Stimulated activated CD8-positive, alpha-beta memory T cell treated with anti-CD3 and anti-CD28 coated beads, Interleukin-12 subunit alpha, Interleukin-12 subunit beta, amount 100 ng/mL, for 4 hours (primary cell): ENCODE measurements around the gene AP5B1.
"Not testable (repeated sequence)": the region's sequence is repeated elsewhere in the genome, so short reads cannot be mapped to it uniquely, and the experiment has no call there.

Source experiments
- DNase-seq: peaks from one replicate; pipeline ENCODE4 v3.0.0-alpha.2; 2020; ENCODE audit warnings: low read depth

Gene AP5B1

GRCh38 chr11:65786008-65786785 lies 5.4 kb upstream of the AP5B1 start:
- DNase-seq = no peak

- DNase-seq = no peak
These were observed 4.7 kb upstream of the AP5B1 start for GRCh38 chr11:65785319-65786007.

GRCh38 chr11:65782816-65783228 lies 2.0 kb upstream of the AP5B1 start:
- no peak for DNase-seq

DNA sequence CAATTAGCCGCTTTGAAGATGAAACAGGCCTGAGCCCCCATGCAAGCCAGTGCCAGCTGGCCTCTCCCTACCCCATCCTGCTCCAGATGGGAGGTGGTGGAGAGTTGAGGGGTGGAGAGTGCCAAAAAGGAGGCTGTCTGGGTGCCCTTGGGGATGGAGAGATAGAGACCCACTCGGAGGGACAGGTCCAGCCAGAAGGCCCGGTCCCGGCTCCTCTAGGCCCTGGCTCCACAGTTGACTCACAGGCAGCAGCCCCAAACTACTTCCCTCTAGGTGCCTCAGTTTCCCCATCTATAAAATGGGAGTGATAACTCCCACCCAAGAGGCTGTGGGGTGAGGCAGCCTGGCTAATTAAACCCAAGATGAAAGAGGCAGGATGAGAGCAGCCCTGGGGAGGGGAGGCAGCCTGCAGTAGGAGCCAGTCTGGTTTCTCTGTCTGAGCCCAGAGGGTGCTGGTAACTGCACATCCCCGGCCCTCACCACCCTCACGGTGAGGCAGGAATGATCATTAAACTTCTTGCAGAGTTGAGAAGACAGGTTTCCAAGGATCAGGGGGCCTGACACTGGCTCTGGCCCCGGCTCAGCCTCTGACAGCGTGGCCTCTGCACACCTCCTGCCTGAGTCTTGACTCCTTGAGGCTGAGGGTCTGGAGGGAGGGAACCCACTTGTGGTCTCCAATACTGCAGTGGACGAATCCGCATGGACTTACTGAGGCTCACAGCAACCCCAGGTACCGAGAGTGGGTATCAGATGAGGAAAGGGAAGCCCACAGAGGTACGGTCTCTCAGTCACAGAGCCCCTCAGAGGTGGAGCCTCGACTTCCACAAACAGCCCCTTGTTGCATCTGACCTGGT lies 1.4 kb upstream of the AP5B1 start:
- no peak for DNase-seq

- DNase-seq = no peak
These were observed 581 bp upstream of the AP5B1 start for GRCh38 chr11:65781152-65781961.

GRCh38 chr11:65779919-65780769 lies 632 bp downstream of the AP5B1 start:
- peak; percentile 62 for DNase-seq

GRCh38 chr11:65779669-65779918 lies 1.2 kb downstream of the AP5B1 start:
- DNase-seq = no peak

GRCh38 chr11:65778901-65779668 lies 1.7 kb downstream of the AP5B1 start:
- no peak for DNase-seq

GRCh38 chr11:65778431-65778900 lies 2.3 kb downstream of the AP5B1 start:
- no peak for DNase-seq

- no peak for DNase-seq
These were observed 2.9 kb downstream of the AP5B1 start for GRCh38 chr11:65777821-65778361.

GRCh38 chr11:65777241-65777640 lies 3.5 kb downstream of the AP5B1 start:
- DNase-seq = no peak

DNA sequence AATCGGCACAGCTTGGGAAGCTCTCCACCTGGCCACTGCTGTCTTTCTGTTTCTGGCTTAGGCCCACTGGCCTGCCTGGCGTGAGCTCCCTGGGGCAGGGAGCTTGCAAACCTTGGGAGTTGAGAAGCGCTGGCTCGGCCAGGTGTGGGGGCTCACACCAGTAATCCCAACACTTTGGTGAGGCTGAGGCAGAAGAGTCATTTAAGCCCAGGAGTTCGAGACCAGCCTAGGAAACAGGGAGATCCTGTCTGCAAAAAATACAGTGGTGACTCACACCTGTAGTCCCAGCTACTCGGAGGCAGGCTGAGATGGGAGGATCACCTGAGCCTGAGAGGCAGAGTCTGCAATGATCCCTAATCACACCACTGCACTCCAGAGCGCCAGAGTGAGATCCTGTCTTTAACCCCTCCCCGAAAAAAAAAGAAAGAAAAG lies 4.0 kb downstream of the AP5B1 start:
- no peak for DNase-seq

DNA sequence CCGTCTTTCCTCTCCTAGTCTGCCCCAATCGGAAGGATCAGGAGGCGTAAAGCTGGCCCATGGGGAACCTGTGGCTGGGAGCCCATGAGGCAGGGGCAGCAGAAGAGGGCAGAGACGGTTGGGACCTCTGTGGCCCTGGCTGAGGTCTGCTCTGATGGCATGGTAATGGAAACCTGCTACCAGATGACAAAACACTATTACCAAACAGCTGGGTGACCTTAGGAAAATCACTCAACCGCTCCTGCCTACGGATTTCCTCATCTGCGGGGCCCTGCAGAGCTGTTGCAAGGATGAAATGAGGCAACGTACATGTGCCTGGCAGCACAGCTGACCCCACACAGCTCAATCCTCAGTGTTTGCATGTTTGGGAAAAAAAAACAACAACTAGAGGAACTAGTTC lies 4.6 kb downstream of the AP5B1 start:
- DNase-seq = no peak

DNA sequence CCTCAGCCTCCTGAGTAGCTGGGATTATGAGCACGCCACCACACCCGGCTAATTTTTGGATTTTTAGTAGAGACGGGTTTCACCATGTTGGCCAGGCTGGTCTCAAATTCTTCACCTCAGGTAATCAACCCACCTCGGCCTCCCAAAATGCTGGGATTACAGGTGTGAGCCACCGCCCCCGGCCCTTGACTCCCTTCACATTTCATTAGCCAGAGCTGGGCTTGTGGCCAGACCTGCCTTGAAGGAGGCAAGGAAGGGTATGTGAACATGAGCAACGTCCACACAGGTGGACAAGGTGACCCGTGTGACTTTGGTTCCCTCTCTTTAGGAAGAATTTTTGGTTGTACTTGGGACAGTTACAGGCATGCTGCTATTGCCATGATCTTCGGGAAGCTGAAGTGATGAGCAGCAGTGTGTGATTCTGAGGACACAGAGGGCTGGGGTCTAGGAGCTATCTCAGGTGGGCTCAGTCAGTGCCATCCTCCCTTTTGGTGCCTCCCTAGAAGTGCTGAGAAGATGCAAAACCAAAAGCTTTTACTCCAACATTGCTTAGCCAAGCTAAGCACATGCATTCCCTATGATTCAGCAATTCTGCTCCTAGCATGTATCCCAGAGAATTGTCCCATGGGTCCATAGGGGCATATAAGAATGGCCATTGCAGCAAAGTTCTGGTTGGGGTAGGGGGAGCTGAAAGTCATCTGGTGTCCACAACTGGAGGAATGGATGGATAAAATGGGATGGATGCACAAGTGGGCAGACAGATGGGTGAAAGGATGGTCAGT lies 6.1 kb downstream of the AP5B1 start:
- DNase-seq = no peak

DNA sequence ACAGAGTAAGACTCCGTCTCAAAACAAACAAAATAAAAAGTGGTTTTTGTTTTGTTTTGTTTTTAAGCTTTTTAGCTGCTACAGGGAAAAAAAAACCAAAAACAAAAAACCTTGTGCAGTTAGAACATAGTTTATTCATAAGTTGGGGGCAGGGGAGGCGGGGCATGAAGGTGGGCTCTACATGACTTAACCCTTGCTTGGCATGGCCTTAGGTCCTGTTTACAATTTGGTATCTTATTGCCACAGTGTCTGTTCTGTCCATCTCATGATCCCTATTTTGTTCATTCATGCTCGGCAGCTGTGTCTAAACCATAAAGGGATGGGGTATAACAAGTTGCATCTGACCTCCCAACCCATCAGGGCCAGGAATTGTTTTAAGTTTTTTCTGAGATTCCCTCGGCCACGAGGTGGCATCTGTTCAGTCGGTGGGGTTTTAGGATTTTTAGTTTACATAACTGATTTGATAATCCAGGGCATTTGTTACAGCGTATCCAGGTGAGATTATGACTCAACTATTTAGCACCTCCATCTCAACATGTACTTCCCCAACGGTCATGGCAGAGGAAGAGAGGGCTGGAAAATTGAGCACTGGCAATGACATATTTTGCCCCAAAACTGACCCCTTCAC lies 6.9 kb downstream of the AP5B1 start:
- no peak for DNase-seq

DNA sequence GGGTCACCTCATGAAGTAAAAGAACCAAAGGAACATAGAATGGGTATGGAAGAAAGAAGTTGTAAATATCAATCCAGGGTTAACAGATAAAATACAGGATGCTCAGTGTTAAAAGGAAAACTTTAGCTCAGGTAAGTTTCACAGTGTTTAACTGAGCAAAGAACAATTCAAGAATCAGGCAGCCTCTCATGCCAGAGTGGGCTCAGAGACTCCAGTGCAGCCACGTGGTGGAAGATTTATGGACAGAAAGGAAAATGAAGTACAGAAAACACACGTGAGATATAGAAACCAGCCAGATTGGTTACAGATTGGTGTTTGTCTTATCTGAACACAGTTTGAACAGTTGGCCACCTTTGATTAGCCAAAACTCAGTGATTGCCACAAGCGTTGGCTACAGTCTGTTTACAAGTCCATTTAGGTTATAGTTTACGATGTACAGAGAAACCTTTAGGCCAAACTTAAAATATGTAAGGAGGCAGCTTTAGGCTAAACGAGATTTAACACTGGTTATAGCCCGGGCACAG lies 9.1 kb downstream of the AP5B1 start:
- no peak for DNase-seq

GRCh38 chr11:65770951-65771567 lies 9.7 kb downstream of the AP5B1 start:
- DNase-seq = no peak

- not testable (repeated sequence) for DNase-seq
These were observed 13.0 kb downstream of the AP5B1 start for GRCh38 chr11:65767806-65768205.
